Activated CD8-positive, alpha-beta T cell treated with anti-CD3 and anti-CD28 coated beads for 36 hours (primary cell): Measurements from ENCODE around the gene DEFB114. TPM values are rescaled to one million over a fixed set of nuclear protein-coding genes. Genes with fewer than 3 reads are reported as not detected.
"Not testable (repeated sequence)": the region's sequence is repeated elsewhere in the genome, so short reads cannot be mapped to it uniquely, and the experiment has no call there.

Source experiments
- ATAC-seq: fragments of 200-7000 bp; cut with Tn5 transposase; one replicate; pipeline ENCODE4 v1.10.0; 2021; ENCODE audit warnings: mild to moderate bottlenecking, moderate library complexity
- CTCF ChIA-PET: fragments of 350-600 bp; sonication (Branson Sonifier 250); formaldehyde crosslinking; loops from one replicate; lab custom pipeline; 2021; ENCODE audit warnings: antibody characterized with exemption; lab: Charles Lee
- POLR2A ChIA-PET: fragments of 350-600 bp; sonication (Branson Sonifier 250); formaldehyde crosslinking; loops from one replicate; lab custom pipeline; 2021; ENCODE audit warnings: antibody characterized with exemption; lab: Charles Lee
- DNase-seq: peaks from one replicate; pipeline ENCODE4 v3.0.0-alpha.2; 2020
- H3K27ac Mint-ChIP-seq: one replicate; pipeline ENCODE4 v1.8.0; 2021; ENCODE audit warnings: mild to moderate bottlenecking, mixed read lengths
- H3K27me3 Mint-ChIP-seq: one replicate; pipeline ENCODE4 v1.8.0; 2021; ENCODE audit warnings: mixed read lengths
- H3K36me3 Mint-ChIP-seq: one replicate; pipeline ENCODE4 v1.8.0; 2021; ENCODE audit warnings: low read depth, mixed read lengths
- H3K4me1 Mint-ChIP-seq: one replicate; pipeline ENCODE4 v1.8.0; 2021; ENCODE audit warnings: low read depth, mixed read lengths
- H3K4me3 Mint-ChIP-seq: one replicate; pipeline ENCODE4 v1.8.0; 2021; ENCODE audit warnings: mild to moderate bottlenecking, moderate library complexity, mixed read lengths
- H3K9me3 Mint-ChIP-seq: one replicate; pipeline ENCODE4 v1.8.0; 2021; ENCODE audit warnings: mixed read lengths
- intact Hi-C: fragments of 100-400 bp; cut with micrococcal nuclease; formaldehyde crosslinking; loops from one replicate; pipeline ENCODE4 v1.10.0; 2022
- total RNA-seq, 2 experiments: library from RNA; stranded (reverse); gene quantifications; one replicate each; pipeline ENCODE4 v1.2.3, GENCODE V29; 2021
- TF ChIP-seq, protein P1 (sequence below): fragments of 200-600 bp; IDR thresholded peaks from one replicate; pipeline ENCODE4 v1.8.0; 2022; ENCODE audit warnings: antibody characterized with exemption, mild to moderate bottlenecking

The DEFB114 gene
- total RNA-seq, 2 experiments from 2014 or later, result not detected

DNA sequence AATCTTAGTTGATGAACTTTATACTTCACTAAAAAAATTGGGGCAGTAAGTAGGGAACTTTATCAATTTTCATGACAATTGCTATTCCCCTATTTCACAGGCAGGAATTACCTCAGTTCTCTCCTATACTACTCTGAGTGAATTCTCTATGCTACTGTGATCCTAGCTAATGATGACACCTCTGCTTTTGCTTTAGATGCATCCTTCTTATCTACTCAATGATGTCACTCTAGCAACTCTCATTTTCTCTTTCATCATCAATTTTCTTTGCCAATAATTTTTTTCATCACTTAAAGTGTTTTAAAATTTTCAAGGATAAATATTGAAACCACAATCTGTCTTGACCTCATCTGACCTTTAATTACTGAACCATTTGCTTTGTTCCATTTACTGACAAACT lies 8.1 kb downstream of the DEFB114 start:
- no peaks in the 10 kb centered on the region for H3K27me3 Mint-ChIP-seq
- TF ChIP-seq, protein P1, sequence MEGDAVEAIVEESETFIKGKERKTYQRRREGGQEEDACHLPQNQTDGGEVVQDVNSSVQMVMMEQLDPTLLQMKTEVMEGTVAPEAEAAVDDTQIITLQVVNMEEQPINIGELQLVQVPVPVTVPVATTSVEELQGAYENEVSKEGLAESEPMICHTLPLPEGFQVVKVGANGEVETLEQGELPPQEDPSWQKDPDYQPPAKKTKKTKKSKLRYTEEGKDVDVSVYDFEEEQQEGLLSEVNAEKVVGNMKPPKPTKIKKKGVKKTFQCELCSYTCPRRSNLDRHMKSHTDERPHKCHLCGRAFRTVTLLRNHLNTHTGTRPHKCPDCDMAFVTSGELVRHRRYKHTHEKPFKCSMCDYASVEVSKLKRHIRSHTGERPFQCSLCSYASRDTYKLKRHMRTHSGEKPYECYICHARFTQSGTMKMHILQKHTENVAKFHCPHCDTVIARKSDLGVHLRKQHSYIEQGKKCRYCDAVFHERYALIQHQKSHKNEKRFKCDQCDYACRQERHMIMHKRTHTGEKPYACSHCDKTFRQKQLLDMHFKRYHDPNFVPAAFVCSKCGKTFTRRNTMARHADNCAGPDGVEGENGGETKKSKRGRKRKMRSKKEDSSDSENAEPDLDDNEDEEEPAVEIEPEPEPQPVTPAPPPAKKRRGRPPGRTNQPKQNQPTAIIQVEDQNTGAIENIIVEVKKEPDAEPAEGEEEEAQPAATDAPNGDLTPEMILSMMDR, result no peak
- H3K27ac Mint-ChIP-seq, result no peak overlapping the region
- DNase-seq, result no peak
- H3K4me1 Mint-ChIP-seq, result no peaks in the 10 kb centered on the region
- CTCF ChIA-PET, result no interaction called here
- POLR2A ChIA-PET, result interaction anchor here (0.5 kb wide), 1 partner anchor 109 kb away, joined by 3 read pairs; no protein-coding TSS in a partner anchor
- intact Hi-C loops, result no loop called here
- no peak overlapping the region for H3K4me3 Mint-ChIP-seq
- ATAC-seq, result no peak
- peaks cover 12% of the 10 kb centered on the region for H3K9me3 Mint-ChIP-seq
- no peaks in the 10 kb centered on the region for H3K36me3 Mint-ChIP-seq

GRCh38 chr6:49951926-49952325 lies 12.0 kb downstream of the DEFB114 start:
- intact Hi-C loops, result no loop called here
- CTCF ChIA-PET, result no interaction called here
- POLR2A ChIA-PET, result no interaction called here
- H3K27ac Mint-ChIP-seq, result no peak overlapping the region
- ATAC-seq (no peak), DNase-seq (no peak)
- no peaks in the 10 kb centered on the region for H3K4me1 Mint-ChIP-seq
- H3K36me3 Mint-ChIP-seq, result no peaks in the 10 kb centered on the region
- H3K4me3 Mint-ChIP-seq, result no peak overlapping the region
- H3K27me3 Mint-ChIP-seq, result no peaks in the 10 kb centered on the region
- H3K9me3 Mint-ChIP-seq, result peaks cover 7% of the 10 kb centered on the region
- TF ChIP-seq, protein P1, result no peak

DNA sequence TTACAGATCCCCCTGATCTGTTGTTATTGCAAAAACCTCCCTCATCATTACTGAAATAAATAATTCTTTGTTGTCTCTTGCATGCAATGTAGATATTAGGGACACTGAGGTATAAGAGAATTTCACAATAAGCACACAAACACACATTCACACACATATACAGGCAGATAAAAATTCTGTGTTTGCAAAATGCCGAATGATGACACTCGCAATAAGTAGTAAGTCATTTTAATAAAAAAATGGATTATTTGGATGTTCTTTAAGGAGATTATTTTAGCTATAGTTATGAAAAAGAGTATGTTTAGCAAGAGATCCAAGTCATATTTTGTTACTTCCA lies 13.6 kb downstream of the DEFB114 start:
- CTCF ChIA-PET, result no interaction called here
- Mint-ChIP-seq H3K4me1 (no peaks in the 10 kb centered on the region), H3K36me3 (no peaks in the 10 kb centered on the region), H3K27ac (no peak overlapping the region), H3K9me3 (peaks cover 7% of the 10 kb centered on the region), H3K27me3 (no peaks in the 10 kb centered on the region), H3K4me3 (no peak overlapping the region)
- TF ChIP-seq, protein P1, result no peak
- intact Hi-C loops, result no loop called here
- POLR2A ChIA-PET, result no interaction called here
- ATAC-seq (no peak), DNase-seq (no peak)

GRCh38 chr6:49949062-49949461 lies 14.9 kb downstream of the DEFB114 start:
- H3K27me3 Mint-ChIP-seq, result no peaks in the 10 kb centered on the region
- H3K36me3 Mint-ChIP-seq, result no peaks in the 10 kb centered on the region
- ChIA-PET CTCF (no interaction called here), POLR2A (no interaction called here)
- no peaks in the 10 kb centered on the region for H3K4me1 Mint-ChIP-seq
- H3K27ac Mint-ChIP-seq, result no peak overlapping the region
- ATAC-seq (no peak), DNase-seq (no peak)
- no peak overlapping the region for H3K4me3 Mint-ChIP-seq
- TF ChIP-seq, protein P1, result no peak
- intact Hi-C loops, result no loop called here
- H3K9me3 Mint-ChIP-seq, result peaks cover 7% of the 10 kb centered on the region

- CTCF ChIA-PET, result no interaction called here
- Mint-ChIP-seq H3K4me3 (no peak overlapping the region), H3K27me3 (no peaks in the 10 kb centered on the region), H3K36me3 (no peaks in the 10 kb centered on the region), H3K27ac (no peak overlapping the region), H3K4me1 (no peaks in the 10 kb centered on the region), H3K9me3 (peaks cover 8% of the 10 kb centered on the region)
- intact Hi-C loops, result no loop called here
- TF ChIP-seq, protein P1, result no peak
- ATAC-seq (no peak), DNase-seq (no peak)
- POLR2A ChIA-PET, result interaction anchor here (0.6 kb wide), 1 partner anchor 112 kb away, joined by 3 read pairs; no protein-coding TSS in a partner anchor
These were observed 17.1 kb downstream of the DEFB114 start for GRCh38 chr6:49946835-49947234.

DNA sequence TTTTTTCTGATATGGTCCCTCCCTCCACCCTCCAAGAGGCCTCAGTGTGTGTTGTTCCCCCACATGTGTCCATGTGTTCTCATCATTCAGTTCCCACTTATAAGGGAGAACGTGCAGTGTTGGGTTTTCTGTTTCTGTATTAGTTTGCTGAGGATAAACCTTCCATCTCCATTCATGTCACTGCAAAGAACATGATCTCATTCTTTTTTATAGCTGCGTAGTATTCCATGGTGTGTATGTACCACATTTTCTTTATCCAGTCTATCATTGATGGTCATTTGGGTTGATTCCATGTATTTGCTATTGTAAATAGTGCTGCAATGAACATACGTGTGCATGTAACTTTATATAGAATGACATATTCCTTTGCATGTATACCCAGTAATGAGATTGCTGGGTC lies 19.9 kb downstream of the DEFB114 start:
- ATAC-seq, H3K9me3 Mint-ChIP-seq, H3K27me3 Mint-ChIP-seq, DNase-seq, H3K36me3 Mint-ChIP-seq, H3K4me1 Mint-ChIP-seq, H3K4me3 Mint-ChIP-seq, intact Hi-C loops, POLR2A ChIA-PET, H3K27ac Mint-ChIP-seq, CTCF ChIA-PET: not testable (repeated sequence)
